Measurements from ENCODE around the gene RHOU. TPM values are rescaled to one million over a fixed set of nuclear protein-coding genes. Genes with fewer than 3 reads are reported as not detected.

Gene RHOU
- total and polyA plus RNA-seq, 2 donors (not counting 1 experiment from before 2014, with no cell fraction given): 0.23 to 11.4 TPM

- Histone ChIP-seq H2AFZ (ENCODE audit: low read length) (no peak overlapping the region), H3K4me2 (ENCODE audit: extremely low read depth, insufficient read depth, low read length) (no peak overlapping the region), H3K79me2 (ENCODE audit: control insufficient read depth, insufficient read depth, low read length) (no peaks in the 10 kb centered on the region), H3K27ac (ENCODE audit: insufficient read depth, low read length) (no peak overlapping the region), H3K9ac (ENCODE audit: insufficient read depth, low read length) (no peak overlapping the region), H3K9me3 (ENCODE audit: control insufficient read depth, insufficient read depth, low read depth, low read length) (no peaks in the 10 kb centered on the region), H3K27me3 (ENCODE audit: control insufficient read depth, insufficient read depth, low read length) (no peaks in the 10 kb centered on the region), H3K4me1 (ENCODE audit: control insufficient read depth, extremely low read depth, insufficient read depth, low read length) (no peaks in the 10 kb centered on the region), H4K20me1 (ENCODE audit: control insufficient read depth, extremely low read depth, insufficient read depth, low read length) (no peaks in the 10 kb centered on the region), H3K4me3 (replicated peaks in 1 of 4; ENCODE audit: control extremely low read depth in 1 of 4, insufficient read depth in 1 of 4, low read depth in 3 of 4, low read length in 4 of 4) (no peak overlapping the region), H3K36me3 (ENCODE audit: control insufficient read depth, insufficient read depth, low read length) (no peaks in the 10 kb centered on the region)
- TF ChIP-seq CTCF (conservative IDR thresholded peaks at IDR 0.05 in 1 of 2, IDR thresholded peaks at IDR 0.05 in 1 of 2; ENCODE audit: low read depth in 1 of 2, low read length in 2 of 2) (no peak), EZH2 (IDR thresholded peaks at IDR 0.05; ENCODE audit: low read length, missing control alignments) (no peak)
- DNase-seq (ENCODE audit: low read depth in 2 of 2): no peak
Observed at GRCh38 chr1:228781809-228782661, 46.8 kb downstream of the RHOU start.

- Histone ChIP-seq H3K27ac (ENCODE audit: insufficient read depth, low read length) (no peak overlapping the region), H3K9me3 (ENCODE audit: control insufficient read depth, insufficient read depth, low read depth, low read length) (no peaks in the 10 kb centered on the region), H3K27me3 (ENCODE audit: control insufficient read depth, insufficient read depth, low read length) (no peaks in the 10 kb centered on the region), H3K36me3 (ENCODE audit: control insufficient read depth, insufficient read depth, low read length) (no peaks in the 10 kb centered on the region), H3K79me2 (ENCODE audit: control insufficient read depth, insufficient read depth, low read length) (no peaks in the 10 kb centered on the region), H4K20me1 (ENCODE audit: control insufficient read depth, extremely low read depth, insufficient read depth, low read length) (no peaks in the 10 kb centered on the region), H3K4me3 (replicated peaks in 1 of 4; ENCODE audit: control extremely low read depth in 1 of 4, insufficient read depth in 1 of 4, low read depth in 3 of 4, low read length in 4 of 4) (no peak overlapping the region), H3K9ac (ENCODE audit: insufficient read depth, low read length) (no peak overlapping the region), H2AFZ (ENCODE audit: low read length) (no peak overlapping the region), H3K4me1 (ENCODE audit: control insufficient read depth, extremely low read depth, insufficient read depth, low read length) (no peaks in the 10 kb centered on the region), H3K4me2 (ENCODE audit: extremely low read depth, insufficient read depth, low read length) (no peak overlapping the region)
- peak; percentile 8 to 34 for DNase-seq (ENCODE audit: low read depth in 2 of 2)
- TF ChIP-seq CTCF (conservative IDR thresholded peaks at IDR 0.05 in 1 of 2, IDR thresholded peaks at IDR 0.05 in 1 of 2; ENCODE audit: low read depth in 1 of 2, low read length in 2 of 2): no peak
- TF ChIP-seq EZH2 (IDR thresholded peaks at IDR 0.05; ENCODE audit: low read length, missing control alignments): no peak
Observed at GRCh38 chr1:228782662-228783417, 47.6 kb downstream of the RHOU start.

GRCh38 chr1:228783418-228784040, 48.2 kb downstream of the RHOU start:
- Histone ChIP-seq H2AFZ (ENCODE audit: low read length) (no peak overlapping the region), H3K27ac (ENCODE audit: insufficient read depth, low read length) (no peak overlapping the region), H3K4me3 (replicated peaks in 1 of 4; ENCODE audit: control extremely low read depth in 1 of 4, insufficient read depth in 1 of 4, low read depth in 3 of 4, low read length in 4 of 4) (no peak overlapping the region), H3K9me3 (ENCODE audit: control insufficient read depth, insufficient read depth, low read depth, low read length) (no peaks in the 10 kb centered on the region), H3K36me3 (ENCODE audit: control insufficient read depth, insufficient read depth, low read length) (no peaks in the 10 kb centered on the region), H3K27me3 (ENCODE audit: control insufficient read depth, insufficient read depth, low read length) (no peaks in the 10 kb centered on the region), H3K4me2 (ENCODE audit: extremely low read depth, insufficient read depth, low read length) (no peak overlapping the region), H3K9ac (ENCODE audit: insufficient read depth, low read length) (no peak overlapping the region), H3K79me2 (ENCODE audit: control insufficient read depth, insufficient read depth, low read length) (no peaks in the 10 kb centered on the region), H3K4me1 (ENCODE audit: control insufficient read depth, extremely low read depth, insufficient read depth, low read length) (no peaks in the 10 kb centered on the region), H4K20me1 (ENCODE audit: control insufficient read depth, extremely low read depth, insufficient read depth, low read length) (no peaks in the 10 kb centered on the region)
- TF ChIP-seq EZH2 (IDR thresholded peaks at IDR 0.05; ENCODE audit: low read length, missing control alignments): no peak
- TF ChIP-seq CTCF (conservative IDR thresholded peaks at IDR 0.05 in 1 of 2, IDR thresholded peaks at IDR 0.05 in 1 of 2; ENCODE audit: low read depth in 1 of 2, low read length in 2 of 2): no peak
- no peak for DNase-seq (ENCODE audit: low read depth in 2 of 2)
